ENCODE results near the gene SDK2.

Gene SDK2

GRCh38 chr17:73327676-73328075 is 316.6 kb downstream of the SDK2 start:
- Histone ChIP-seq H3K27ac (ENCODE audit: low read depth, low read length) (no peak overlapping the region), H3K27me3 (ENCODE audit: control insufficient read depth, low read length) (no peaks in the 10 kb centered on the region), H3K4me1 (ENCODE audit: control insufficient read depth, low read length) (no peaks in the 10 kb centered on the region), H3F3A (ENCODE audit: control insufficient read depth, insufficient read depth) (no peaks in the 10 kb centered on the region), H3K79me2 (ENCODE audit: control insufficient read depth, low read length) (no peaks in the 10 kb centered on the region), H3K9me2 (replicated peaks; ENCODE audit: control insufficient read depth, low read length) (no peaks in the 10 kb centered on the region), H3K4me2 (ENCODE audit: low read length) (no peak overlapping the region), H4K20me1 (ENCODE audit: control insufficient read depth, insufficient read depth, low read depth, low read length) (no peaks in the 10 kb centered on the region), H3K4me3 (ENCODE audit: low read length) (no peak overlapping the region), H3K9me3 (ENCODE audit: control insufficient read depth, insufficient read depth, low read length) (no peaks in the 10 kb centered on the region), H3K36me3 (ENCODE audit: control insufficient read depth, low read length) (no peaks in the 10 kb centered on the region)
- TF ChIP-seq EZH2phosphoT487 (IDR thresholded peaks at IDR 0.05; ENCODE audit: borderline replicate concordance, low read length), result no peak
- no peak for TF ChIP-seq CTCF (IDR thresholded peaks at IDR 0.05; ENCODE audit: low read depth, low read length, poor library complexity, severe bottlenecking)

- no peaks in the 10 kb centered on the region for H3F3A ChIP-seq (ENCODE audit: control insufficient read depth, insufficient read depth)
- no peaks in the 10 kb centered on the region for H3K79me2 ChIP-seq (ENCODE audit: control insufficient read depth, low read length)
- TF ChIP-seq CTCF (IDR thresholded peaks at IDR 0.05; ENCODE audit: low read depth, low read length, poor library complexity, severe bottlenecking) (no peak), EZH2phosphoT487 (IDR thresholded peaks at IDR 0.05; ENCODE audit: borderline replicate concordance, low read length) (no peak)
- H3K27ac ChIP-seq (ENCODE audit: low read depth, low read length), result no peak overlapping the region
- H3K27me3 ChIP-seq (ENCODE audit: control insufficient read depth, low read length), result no peaks in the 10 kb centered on the region
- H3K4me2 ChIP-seq (ENCODE audit: low read length), result no peak overlapping the region
- no peaks in the 10 kb centered on the region for H3K36me3 ChIP-seq (ENCODE audit: control insufficient read depth, low read length)
- no peaks in the 10 kb centered on the region for H3K4me1 ChIP-seq (ENCODE audit: control insufficient read depth, low read length)
- no peaks in the 10 kb centered on the region for H3K9me2 ChIP-seq (replicated peaks; ENCODE audit: control insufficient read depth, low read length)
- no peaks in the 10 kb centered on the region for H4K20me1 ChIP-seq (ENCODE audit: control insufficient read depth, insufficient read depth, low read depth, low read length)
- H3K4me3 ChIP-seq (ENCODE audit: low read length), result no peak overlapping the region
- no peaks in the 10 kb centered on the region for H3K9me3 ChIP-seq (ENCODE audit: control insufficient read depth, insufficient read depth, low read length)
Observed at GRCh38 chr17:73325527-73325842, 318.8 kb downstream of the SDK2 start.

- Histone ChIP-seq H3F3A (ENCODE audit: control insufficient read depth, insufficient read depth) (no peaks in the 10 kb centered on the region), H3K9me3 (ENCODE audit: control insufficient read depth, insufficient read depth, low read length) (no peaks in the 10 kb centered on the region), H3K36me3 (ENCODE audit: control insufficient read depth, low read length) (no peaks in the 10 kb centered on the region), H4K20me1 (ENCODE audit: control insufficient read depth, insufficient read depth, low read depth, low read length) (no peaks in the 10 kb centered on the region), H3K27me3 (ENCODE audit: control insufficient read depth, low read length) (no peaks in the 10 kb centered on the region), H3K79me2 (ENCODE audit: control insufficient read depth, low read length) (no peaks in the 10 kb centered on the region), H3K9me2 (replicated peaks; ENCODE audit: control insufficient read depth, low read length) (no peaks in the 10 kb centered on the region), H3K4me3 (ENCODE audit: low read length) (no peak overlapping the region), H3K27ac (ENCODE audit: low read depth, low read length) (no peak overlapping the region), H3K4me1 (ENCODE audit: control insufficient read depth, low read length) (no peaks in the 10 kb centered on the region), H3K4me2 (ENCODE audit: low read length) (no peak overlapping the region)
- TF ChIP-seq EZH2phosphoT487 (IDR thresholded peaks at IDR 0.05; ENCODE audit: borderline replicate concordance, low read length) (no peak), CTCF (IDR thresholded peaks at IDR 0.05; ENCODE audit: low read depth, low read length, poor library complexity, severe bottlenecking) (no peak)
Observed at GRCh38 chr17:73324711-73325526, 319.3 kb downstream of the SDK2 start.

All from DOHH2 (cell line).